HG03045 (cell line): ENCODE data around the gene RNF187.
A peak's percentile ranks its signal among the peaks of the same experiment; 100 is the strongest.
"Not testable (repeated sequence)": the region's sequence is repeated elsewhere in the genome, so short reads cannot be mapped to it uniquely, and the experiment has no call there.

Experiments
- ATAC-seq: cut with Tn5 transposase; IDR thresholded peaks from one replicate; pipeline ENCODE4 v1.9.1; 2021; ENCODE audit warnings: mild to moderate bottlenecking, moderate library complexity; ENCODE audit not compliant: unreplicated experiment

RNF187 gene

GRCh38 chr1:228486596-228487335, 416 bp upstream of the RNF187 start:
- ATAC-seq: peak; percentile 59

- no peak for ATAC-seq
Measured at GRCh38 chr1:228488125-228488817, 1.1 kb downstream of the RNF187 start.

GRCh38 chr1:228488818-228489674, 1.9 kb downstream of the RNF187 start:
- ATAC-seq: no peak

- no peak for ATAC-seq
Measured at GRCh38 chr1:228490120-228491078, 3.2 kb downstream of the RNF187 start.

- ATAC-seq: no peak
Measured at GRCh38 chr1:228493141-228494043, 6.2 kb downstream of the RNF187 start.

GRCh38 chr1:228494044-228494353, 6.8 kb downstream of the RNF187 start:
- ATAC-seq: no peak

GRCh38 chr1:228494391-228494790, 7.2 kb downstream of the RNF187 start:
- no peak for ATAC-seq

- no peak for ATAC-seq
Measured at GRCh38 chr1:228494970-228495853, 8.0 kb downstream of the RNF187 start.

GRCh38 chr1:228496084-228496483, 8.9 kb downstream of the RNF187 start:
- ATAC-seq: no peak

GRCh38 chr1:228496494-228496893, 9.3 kb downstream of the RNF187 start:
- no peak for ATAC-seq

GRCh38 chr1:228497206-228497605, 10.0 kb downstream of the RNF187 start:
- ATAC-seq: no peak

GRCh38 chr1:228497817-228498216, 10.6 kb downstream of the RNF187 start:
- ATAC-seq: no peak

GRCh38 chr1:228500143-228500734, 13.1 kb downstream of the RNF187 start:
- ATAC-seq: no peak

- peak; percentile 91 for ATAC-seq
Measured at GRCh38 chr1:228500901-228501871, 14.0 kb downstream of the RNF187 start.

- no peak for ATAC-seq
Measured at GRCh38 chr1:228502522-228502921, 15.3 kb downstream of the RNF187 start.

- ATAC-seq: not testable (repeated sequence)
Measured at GRCh38 chr1:228505944-228506343, 18.8 kb downstream of the RNF187 start.
